ENCODE data around the gene MYH7B.

GRCh38 chr20:34994509-34995131 lies 39.0 kb downstream of the MYH7B start:
- TF ChIP-seq POLR2A (IDR thresholded peaks at IDR 0.05; ENCODE audit: borderline replicate concordance, extremely low read depth, insufficient read depth, insufficient read length) (no peak), SRF (IDR thresholded peaks at IDR 0.05; ENCODE audit: low read depth) (no peak), CTCF (IDR thresholded peaks at IDR 0.05 in 2 of 3, conservative IDR thresholded peaks at IDR 0.05 in 1 of 3; ENCODE audit: borderline replicate concordance in 1 of 3, insufficient read depth in 1 of 3, low read depth in 2 of 3, low read length in 2 of 3) (no peak), EZH2phosphoT487 (IDR thresholded peaks at IDR 0.05; ENCODE audit: borderline replicate concordance) (no peak), ZFX (IDR thresholded peaks at IDR 0.05) (no peak), POLR2AphosphoS5 (IDR thresholded peaks at IDR 0.05; ENCODE audit: low read depth, low read length) (no peak), ATF3 (IDR thresholded peaks at IDR 0.05) (no peak), ZNF274 (IDR thresholded peaks at IDR 0.05; ENCODE audit: low read depth, low read length) (no peak)
